ENCODE results near the gene NSDHL.

The NSDHL gene

GRCh38 chrX:152845618-152846240, 14.9 kb downstream of the NSDHL start:
- Histone ChIP-seq H3K36me3 (ENCODE audit: control insufficient read depth in 1 of 2, insufficient read depth in 2 of 2, low read length in 2 of 2) (peaks cover 11 to 17% of the 10 kb centered on the region in 2 donors), H3K27me3 (ENCODE audit: low read depth, low read length) (no peaks in the 10 kb centered on the region), H3K27ac (ENCODE audit: low read length) (no peak overlapping the region), H3K9me3 (ENCODE audit: control insufficient read depth in 1 of 2, low read length in 2 of 2) (no peaks in the 10 kb centered on the region), H3K4me1 (ENCODE audit: control insufficient read depth in 1 of 2, insufficient read depth in 2 of 2, low read length in 2 of 2) (peaks cover 0 to 4% of the 10 kb centered on the region in 2 donors), H3K4me3 (ENCODE audit: low read depth in 1 of 2, low read length in 2 of 2) (no peak overlapping the region)

- H3K9me3 ChIP-seq (ENCODE audit: control insufficient read depth in 1 of 2, low read length in 2 of 2): no peaks in the 10 kb centered on the region
- H3K27ac ChIP-seq (ENCODE audit: low read length): no peak overlapping the region
- peaks cover 0 to 4% of the 10 kb centered on the region in 2 donors for H3K4me1 ChIP-seq (ENCODE audit: control insufficient read depth in 1 of 2, insufficient read depth in 2 of 2, low read length in 2 of 2)
- no peak overlapping the region for H3K4me3 ChIP-seq (ENCODE audit: low read depth in 1 of 2, low read length in 2 of 2)
- peaks cover 17 to 22% of the 10 kb centered on the region in 2 donors for H3K36me3 ChIP-seq (ENCODE audit: control insufficient read depth in 1 of 2, insufficient read depth in 2 of 2, low read length in 2 of 2)
- H3K27me3 ChIP-seq (ENCODE audit: low read depth, low read length): no peaks in the 10 kb centered on the region
Observed at GRCh38 chrX:152847281-152847680, 16.4 kb downstream of the NSDHL start.

GRCh38 chrX:152850465-152850864, 19.6 kb downstream of the NSDHL start:
- H3K27ac ChIP-seq (ENCODE audit: low read length): no peak overlapping the region

GRCh38 chrX:152853986-152854385, 23.1 kb downstream of the NSDHL start:
- Histone ChIP-seq H3K27me3 (ENCODE audit: low read depth, low read length) (no peaks in the 10 kb centered on the region), H3K36me3 (ENCODE audit: control insufficient read depth in 1 of 2, insufficient read depth in 2 of 2, low read length in 2 of 2) (peaks cover 10 to 28% of the 10 kb centered on the region in 2 donors), H3K4me3 (ENCODE audit: low read depth in 1 of 2, low read length in 2 of 2) (no peak overlapping the region), H3K4me1 (ENCODE audit: control insufficient read depth in 1 of 2, insufficient read depth in 2 of 2, low read length in 2 of 2) (no peaks in the 10 kb centered on the region), H3K9me3 (ENCODE audit: control insufficient read depth in 1 of 2, low read length in 2 of 2) (no peaks in the 10 kb centered on the region), H3K27ac (ENCODE audit: low read length) (no peak overlapping the region)

More at GRCh38 chrX:152850465-152850864, 19.6 kb downstream of the NSDHL start:
- Histone ChIP-seq H3K4me3 (ENCODE audit: low read depth in 1 of 2, low read length in 2 of 2) (no peak overlapping the region), H3K9me3 (ENCODE audit: control insufficient read depth in 1 of 2, low read length in 2 of 2) (no peaks in the 10 kb centered on the region), H3K36me3 (ENCODE audit: control insufficient read depth in 1 of 2, insufficient read depth in 2 of 2, low read length in 2 of 2) (peaks cover 17 to 30% of the 10 kb centered on the region in 2 donors), H3K27me3 (ENCODE audit: low read depth, low read length) (no peaks in the 10 kb centered on the region), H3K4me1 (ENCODE audit: control insufficient read depth in 1 of 2, insufficient read depth in 2 of 2, low read length in 2 of 2) (no peaks in the 10 kb centered on the region)

GRCh38 chrX:152861116-152861515, 30.3 kb downstream of the NSDHL start:
- peaks cover 10 to 26% of the 10 kb centered on the region in 2 donors for H3K36me3 ChIP-seq (ENCODE audit: control insufficient read depth in 1 of 2, insufficient read depth in 2 of 2, low read length in 2 of 2)
- H3K9me3 ChIP-seq (ENCODE audit: control insufficient read depth in 1 of 2, low read length in 2 of 2): no peaks in the 10 kb centered on the region
- no peak overlapping the region for H3K4me3 ChIP-seq (ENCODE audit: low read depth in 1 of 2, low read length in 2 of 2)
- H3K27ac ChIP-seq (ENCODE audit: low read length): no peak overlapping the region
- no peaks in the 10 kb centered on the region for H3K27me3 ChIP-seq (ENCODE audit: low read depth, low read length)
- H3K4me1 ChIP-seq (ENCODE audit: control insufficient read depth in 1 of 2, insufficient read depth in 2 of 2, low read length in 2 of 2): no peaks in the 10 kb centered on the region

- H3K4me3 ChIP-seq (ENCODE audit: low read depth in 1 of 2, low read length in 2 of 2): no peak overlapping the region
- H3K9me3 ChIP-seq (ENCODE audit: control insufficient read depth in 1 of 2, low read length in 2 of 2): no peaks in the 10 kb centered on the region
- no peaks in the 10 kb centered on the region for H3K27me3 ChIP-seq (ENCODE audit: low read depth, low read length)
- no peak overlapping the region for H3K27ac ChIP-seq (ENCODE audit: low read length)
- no peaks in the 10 kb centered on the region for H3K4me1 ChIP-seq (ENCODE audit: control insufficient read depth in 1 of 2, insufficient read depth in 2 of 2, low read length in 2 of 2)
- peaks cover 10 to 32% of the 10 kb centered on the region in 2 donors for H3K36me3 ChIP-seq (ENCODE audit: control insufficient read depth in 1 of 2, insufficient read depth in 2 of 2, low read length in 2 of 2)
Observed at GRCh38 chrX:152861826-152862225, 31.0 kb downstream of the NSDHL start.

- Histone ChIP-seq H3K4me1 (ENCODE audit: control insufficient read depth in 1 of 2, insufficient read depth in 2 of 2, low read length in 2 of 2) (no peaks in the 10 kb centered on the region), H3K4me3 (ENCODE audit: low read depth in 1 of 2, low read length in 2 of 2) (no peak overlapping the region), H3K36me3 (ENCODE audit: control insufficient read depth in 1 of 2, insufficient read depth in 2 of 2, low read length in 2 of 2) (peaks cover 16 to 37% of the 10 kb centered on the region in 2 donors), H3K9me3 (ENCODE audit: control insufficient read depth in 1 of 2, low read length in 2 of 2) (no peaks in the 10 kb centered on the region), H3K27me3 (ENCODE audit: low read depth, low read length) (no peaks in the 10 kb centered on the region), H3K27ac (ENCODE audit: low read length) (no peak overlapping the region)
Observed at GRCh38 chrX:152865232-152865920, 34.5 kb downstream of the NSDHL start.

GRCh38 chrX:152866386-152866785, 35.5 kb downstream of the NSDHL start:
- Histone ChIP-seq H3K27ac (ENCODE audit: low read length) (no peak overlapping the region), H3K36me3 (ENCODE audit: control insufficient read depth in 1 of 2, insufficient read depth in 2 of 2, low read length in 2 of 2) (peaks cover 16 to 31% of the 10 kb centered on the region in 2 donors)

GRCh38 chrX:152869972-152870371, 39.1 kb downstream of the NSDHL start:
- Histone ChIP-seq H3K27me3 (ENCODE audit: low read depth, low read length) (no peaks in the 10 kb centered on the region), H3K27ac (ENCODE audit: low read length) (no peak overlapping the region), H3K4me1 (ENCODE audit: control insufficient read depth in 1 of 2, insufficient read depth in 2 of 2, low read length in 2 of 2) (no peaks in the 10 kb centered on the region), H3K4me3 (ENCODE audit: low read depth in 1 of 2, low read length in 2 of 2) (no peak overlapping the region), H3K36me3 (ENCODE audit: control insufficient read depth in 1 of 2, insufficient read depth in 2 of 2, low read length in 2 of 2) (peaks cover 10 to 25% of the 10 kb centered on the region in 2 donors), H3K9me3 (ENCODE audit: control insufficient read depth in 1 of 2, low read length in 2 of 2) (no peaks in the 10 kb centered on the region)

More at GRCh38 chrX:152866386-152866785, 35.5 kb downstream of the NSDHL start:
- H3K27me3 ChIP-seq (ENCODE audit: low read depth, low read length): no peaks in the 10 kb centered on the region
- H3K4me3 ChIP-seq (ENCODE audit: low read depth in 1 of 2, low read length in 2 of 2): no peak overlapping the region
- H3K4me1 ChIP-seq (ENCODE audit: control insufficient read depth in 1 of 2, insufficient read depth in 2 of 2, low read length in 2 of 2): no peaks in the 10 kb centered on the region
- no peaks in the 10 kb centered on the region for H3K9me3 ChIP-seq (ENCODE audit: control insufficient read depth in 1 of 2, low read length in 2 of 2)

GRCh38 chrX:152871260-152871659, 40.4 kb downstream of the NSDHL start:
- no peaks in the 10 kb centered on the region for H3K9me3 ChIP-seq (ENCODE audit: control insufficient read depth in 1 of 2, low read length in 2 of 2)
- no peaks in the 10 kb centered on the region for H3K27me3 ChIP-seq (ENCODE audit: low read depth, low read length)
- peaks cover 10 to 22% of the 10 kb centered on the region in 2 donors for H3K36me3 ChIP-seq (ENCODE audit: control insufficient read depth in 1 of 2, insufficient read depth in 2 of 2, low read length in 2 of 2)
- no peak overlapping the region for H3K27ac ChIP-seq (ENCODE audit: low read length)
- no peaks in the 10 kb centered on the region for H3K4me1 ChIP-seq (ENCODE audit: control insufficient read depth in 1 of 2, insufficient read depth in 2 of 2, low read length in 2 of 2)
- no peak overlapping the region for H3K4me3 ChIP-seq (ENCODE audit: low read depth in 1 of 2, low read length in 2 of 2)

- H3K27ac ChIP-seq (ENCODE audit: low read length): no peak overlapping the region
- H3K36me3 ChIP-seq (ENCODE audit: control insufficient read depth in 1 of 2, insufficient read depth in 2 of 2, low read length in 2 of 2): peaks cover 10 to 11% of the 10 kb centered on the region in 2 donors
- no peaks in the 10 kb centered on the region for H3K4me1 ChIP-seq (ENCODE audit: control insufficient read depth in 1 of 2, insufficient read depth in 2 of 2, low read length in 2 of 2)
- no peaks in the 10 kb centered on the region for H3K27me3 ChIP-seq (ENCODE audit: low read depth, low read length)
- H3K4me3 ChIP-seq (ENCODE audit: low read depth in 1 of 2, low read length in 2 of 2): no peak overlapping the region
- H3K9me3 ChIP-seq (ENCODE audit: control insufficient read depth in 1 of 2, low read length in 2 of 2): no peaks in the 10 kb centered on the region
Observed at GRCh38 chrX:152872522-152872921, 41.7 kb downstream of the NSDHL start.

Measured in muscle layer of duodenum (tissue), 2 donors.